Stimulated activated CD8-positive, alpha-beta memory T cell treated with anti-CD3 and anti-CD28 coated beads, Interleukin-2, amount 100 ng/mL, for 1 hour (primary cell): ENCODE measurements around the gene NFASC.

Experiments
- DNase-seq, 2 donors: peaks; one replicate each; pipeline ENCODE4 v3.0.0-alpha.2; 2020; ENCODE audit warnings: low read depth in 2 of 2

The NFASC gene

GRCh38 chr1:204859861-204860267 lies 10.8 kb upstream of the NFASC start:
- no peak for DNase-seq

- DNase-seq = no peak
Observed at GRCh38 chr1:204863024-204863423, 7.6 kb upstream of the NFASC start.

GRCh38 chr1:204863730-204864129 lies 6.9 kb upstream of the NFASC start:
- DNase-seq = no peak

GRCh38 chr1:204866051-204866596 lies 4.5 kb upstream of the NFASC start:
- DNase-seq = no peak

- no peak for DNase-seq
Observed at GRCh38 chr1:204867203-204867602, 3.5 kb upstream of the NFASC start.

GRCh38 chr1:204867666-204868339 lies 2.9 kb upstream of the NFASC start:
- no peak for DNase-seq

- no peak for DNase-seq
Observed at GRCh38 chr1:204868340-204868700, 2.3 kb upstream of the NFASC start.

- DNase-seq = no peak
Observed at GRCh38 chr1:204869097-204869496, 1.6 kb upstream of the NFASC start.

- no peak for DNase-seq
Observed at GRCh38 chr1:204871405-204872037, 859 bp downstream of the NFASC start.

GRCh38 chr1:204872262-204872881 lies 1.7 kb downstream of the NFASC start:
- no peak for DNase-seq

- no peak for DNase-seq
Observed at GRCh38 chr1:204873176-204873575, 2.5 kb downstream of the NFASC start.

- DNase-seq = no peak
Observed at GRCh38 chr1:204873714-204874113, 3.1 kb downstream of the NFASC start.

GRCh38 chr1:204874274-204874673 lies 3.6 kb downstream of the NFASC start:
- DNase-seq = no peak

GRCh38 chr1:204875255-204875654 lies 4.6 kb downstream of the NFASC start:
- DNase-seq = no peak

- no peak for DNase-seq
Observed at GRCh38 chr1:204878621-204879234, 8.1 kb downstream of the NFASC start.

GRCh38 chr1:204879351-204879750 lies 8.7 kb downstream of the NFASC start:
- no peak for DNase-seq

- DNase-seq = no peak
Observed at GRCh38 chr1:204880906-204881305, 10.2 kb downstream of the NFASC start.

GRCh38 chr1:204882479-204882878 lies 11.8 kb downstream of the NFASC start:
- DNase-seq = no peak

- DNase-seq = no peak
Observed at GRCh38 chr1:204883405-204883804, 12.7 kb downstream of the NFASC start.

- DNase-seq = no peak
Observed at GRCh38 chr1:204885288-204885711, 14.6 kb downstream of the NFASC start.

GRCh38 chr1:204885790-204886189 lies 15.1 kb downstream of the NFASC start:
- DNase-seq = no peak

GRCh38 chr1:204887846-204888245 lies 17.2 kb downstream of the NFASC start:
- DNase-seq = no peak

GRCh38 chr1:204888294-204888693 lies 17.6 kb downstream of the NFASC start:
- no peak for DNase-seq
